Fibroblast of skin of right quadriceps (primary cell): ENCODE data around the gene OR4F16.
"Not testable (repeated sequence)": the region's sequence is repeated elsewhere in the genome, so short reads cannot be mapped to it uniquely, and the experiment has no call there.

Experiments
- DNase-seq: peaks from one replicate; pipeline ENCODE4 v3.0.0-alpha.2; 2013

Gene OR4F16, protein sequence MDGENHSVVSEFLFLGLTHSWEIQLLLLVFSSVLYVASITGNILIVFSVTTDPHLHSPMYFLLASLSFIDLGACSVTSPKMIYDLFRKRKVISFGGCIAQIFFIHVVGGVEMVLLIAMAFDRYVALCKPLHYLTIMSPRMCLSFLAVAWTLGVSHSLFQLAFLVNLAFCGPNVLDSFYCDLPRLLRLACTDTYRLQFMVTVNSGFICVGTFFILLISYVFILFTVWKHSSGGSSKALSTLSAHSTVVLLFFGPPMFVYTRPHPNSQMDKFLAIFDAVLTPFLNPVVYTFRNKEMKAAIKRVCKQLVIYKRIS

GRCh38 chr1:686554-686953 is at the start of gene OR4F16:
Gene OR4F16 (minus strand): TSS chr1:686654. CDS start chr1:686654, 0 bp downstream.
- not testable (repeated sequence) for DNase-seq

- DNase-seq: not testable (repeated sequence)
Measured at GRCh38 chr1:733649-734048, 47.2 kb upstream of the OR4F16 start.

GRCh38 chr1:727040-727439 is 40.6 kb upstream of the OR4F16 start:
- DNase-seq: not testable (repeated sequence)
